Transverse colon (tissue), 4 donors: ENCODE data around the gene RGS7. TPM values are rescaled to one million over a fixed set of nuclear protein-coding genes. Genes with fewer than 3 reads are reported as not detected.

ENCODE experiments used
- DNase-seq: peaks from one replicate; pipeline ENCODE4 v3.0.0-alpha.2; 2019
- H3K27ac ChIP-seq, 4 donors: fragments of 200-600 bp; sonication (generic); 2 replicates each; pipeline ENCODE4 v1.5.1; 2016 to 2018; ENCODE audit warnings: inconsistent platforms in 4 of 4
- H3K27me3 ChIP-seq: fragments of 200-600 bp; sonication (generic); 2 replicates; pipeline ENCODE4 v1.5.1; 2017; ENCODE audit warnings: inconsistent platforms
- H3K36me3 ChIP-seq, 4 donors: fragments of 200-600 bp; sonication (generic); 2 replicates each; pipeline ENCODE4 v1.5.1; 2017 to 2019; ENCODE audit warnings: inconsistent platforms in 4 of 4
- H3K4me1 ChIP-seq, 4 donors: fragments of 200-600 bp; sonication (generic); 2 replicates each; pipeline ENCODE4 v1.5.1; 2017 to 2020; ENCODE audit warnings: inconsistent platforms in 4 of 4
- H3K4me3 ChIP-seq, 4 donors: fragments of 200-600 bp; sonication (generic); 1 replicate in 1 of 4; 2 replicates in 3 of 4; pipeline versions ENCODE4 v1.5.1 to v1.6.1; 2017 to 2019; ENCODE audit warnings: inconsistent platforms in 4 of 4
- H3K9me3 ChIP-seq, 2 donors: fragments of 200-600 bp; sonication (generic); 2 replicates each; pipeline ENCODE4 v1.5.1; 2017 to 2019; ENCODE audit warnings: inconsistent platforms in 2 of 2
- EP300 ChIP-seq: sonication (generic); formaldehyde crosslinking; IDR thresholded peaks from one replicate; pipeline ENCODE4 v1.6.1; 2017; ENCODE audit warnings: antibody characterized with exemption, low read depth
- POLR2A ChIP-seq: fragments of 450-650 bp; IDR thresholded peaks from one replicate; pipeline ENCODE4 v1.6.1; 2016; ENCODE audit warnings: antibody characterized with exemption, mild to moderate bottlenecking, moderate library complexity
- POLR2AphosphoS5 ChIP-seq, 3 donors: sonication (generic); formaldehyde crosslinking; IDR thresholded peaks; one replicate each; pipeline ENCODE4 v1.6.1; 2016; ENCODE audit warnings: antibody characterized with exemption in 3 of 3
- WGBS, 2 donors: methylation state at CpG; one replicate each; pipeline ENCODE4 v1.1.5; 2018; ENCODE audit warnings: low coverage in 1 of 2; 5-methylcytosine and 5-hydroxymethylcytosine counted together
- in situ Hi-C, 4 donors: fragments of 200-750 bp; cut with MboI; loops; one replicate each; pipeline versions ENCODE4 v1.15.0 to v1.15.1; 2017; ENCODE audit warnings: low sequenced_read_pairs in 3 of 4, low pct_ligation_motif_present in 1 of 4, low pct_unique_long_range_greater_than_20kb in 1 of 4
- intact Hi-C: fragments of 100-400 bp; cut with DNase I; formaldehyde crosslinking; loops from one replicate; pipeline ENCODE4 v1.15.1; 2023; ENCODE audit warnings: low total_unique reads
- total RNA-seq, 4 donors: library from RNA; depleted of rRNA; stranded (reverse); fragments of >200 nt; gene quantifications; one replicate each; pipeline ENCODE4 v1.1.0, GENCODE V29; 2016
- TF ChIP-seq, protein P1 (sequence below), 5 experiments: fragments of 200-600 bp in 3 of 5; fragments of 450-650 bp in 2 of 5; sonication (generic) in 3 of 5; IDR thresholded peaks; 1 replicate in 2 of 5; 2 replicates in 3 of 5; pipeline ENCODE4 v1.5.1; 2016 to 2017; ENCODE audit warnings: antibody characterized with exemption in 5 of 5, inconsistent platforms in 3 of 5, mild to moderate bottlenecking in 2 of 5, moderate library complexity in 1 of 5

Gene RGS7
- total RNA-seq, 4 donors from 2014 or later, result 1.5 to 2.0 TPM; not detected in 2

DNA sequence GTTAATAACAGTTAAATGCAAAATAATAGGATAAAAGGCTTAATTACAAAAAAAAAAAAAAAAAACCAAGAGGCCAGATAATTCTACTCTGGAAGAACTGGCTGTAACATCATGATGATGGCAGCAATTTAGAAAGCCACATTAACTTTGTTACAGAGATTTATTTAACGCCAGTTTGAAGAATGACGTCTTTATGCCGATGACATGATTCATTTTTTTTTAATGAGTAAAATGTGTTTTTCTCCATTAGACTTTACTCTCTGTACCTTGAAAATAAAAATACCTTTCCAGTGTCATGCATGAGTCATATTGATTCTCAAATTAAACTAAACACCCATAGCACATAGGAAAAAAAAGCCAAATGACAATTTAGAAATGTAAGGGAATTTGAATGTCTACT, 226.1 kb downstream of the RGS7 start:
- 90 to 91% methylated on average over 3 of the region's 3 CpGs for WGBS, 2 donors
- no peaks in the 10 kb centered on the region for H3K9me3 ChIP-seq
- in situ Hi-C loops, result no loop called here

GRCh38 chr1:241129207-241129960, 227.6 kb downstream of the RGS7 start:
- in situ Hi-C loops, result no loop called here
- DNase-seq, result no peak
- TF ChIP-seq POLR2AphosphoS5 (IDR thresholded peaks at IDR 0.05) (no peak), POLR2A (no peak), EP300 (no peak)
- TF ChIP-seq, protein P1, sequence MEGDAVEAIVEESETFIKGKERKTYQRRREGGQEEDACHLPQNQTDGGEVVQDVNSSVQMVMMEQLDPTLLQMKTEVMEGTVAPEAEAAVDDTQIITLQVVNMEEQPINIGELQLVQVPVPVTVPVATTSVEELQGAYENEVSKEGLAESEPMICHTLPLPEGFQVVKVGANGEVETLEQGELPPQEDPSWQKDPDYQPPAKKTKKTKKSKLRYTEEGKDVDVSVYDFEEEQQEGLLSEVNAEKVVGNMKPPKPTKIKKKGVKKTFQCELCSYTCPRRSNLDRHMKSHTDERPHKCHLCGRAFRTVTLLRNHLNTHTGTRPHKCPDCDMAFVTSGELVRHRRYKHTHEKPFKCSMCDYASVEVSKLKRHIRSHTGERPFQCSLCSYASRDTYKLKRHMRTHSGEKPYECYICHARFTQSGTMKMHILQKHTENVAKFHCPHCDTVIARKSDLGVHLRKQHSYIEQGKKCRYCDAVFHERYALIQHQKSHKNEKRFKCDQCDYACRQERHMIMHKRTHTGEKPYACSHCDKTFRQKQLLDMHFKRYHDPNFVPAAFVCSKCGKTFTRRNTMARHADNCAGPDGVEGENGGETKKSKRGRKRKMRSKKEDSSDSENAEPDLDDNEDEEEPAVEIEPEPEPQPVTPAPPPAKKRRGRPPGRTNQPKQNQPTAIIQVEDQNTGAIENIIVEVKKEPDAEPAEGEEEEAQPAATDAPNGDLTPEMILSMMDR (IDR thresholded peaks at IDR 0.05), result no peak
- Histone ChIP-seq H3K9me3 (no peaks in the 10 kb centered on the region), H3K4me3 (no peak overlapping the region), H3K36me3 (no peaks in the 10 kb centered on the region), H3K27me3 (no peaks in the 10 kb centered on the region), H3K27ac (no peak overlapping the region), H3K4me1 (no peaks in the 10 kb centered on the region)
- intact Hi-C loops, result no loop called here
- WGBS, 2 donors, result 63 to 71% methylated on average over 11 of the region's 11 CpGs

More for the DNA sequence above, 226.1 kb downstream of the RGS7 start:
- DNase-seq, result no peak
- TF ChIP-seq POLR2A (no peak), POLR2AphosphoS5 (IDR thresholded peaks at IDR 0.05) (no peak), EP300 (no peak)
- TF ChIP-seq, protein P1 (IDR thresholded peaks at IDR 0.05), result no peak
- no peaks in the 10 kb centered on the region for H3K27me3 ChIP-seq
- H3K36me3 ChIP-seq, result no peaks in the 10 kb centered on the region
- H3K4me1 ChIP-seq, result no peaks in the 10 kb centered on the region
- intact Hi-C loops, result no loop called here
- H3K4me3 ChIP-seq, result no peak overlapping the region
- H3K27ac ChIP-seq, result no peak overlapping the region

DNA sequence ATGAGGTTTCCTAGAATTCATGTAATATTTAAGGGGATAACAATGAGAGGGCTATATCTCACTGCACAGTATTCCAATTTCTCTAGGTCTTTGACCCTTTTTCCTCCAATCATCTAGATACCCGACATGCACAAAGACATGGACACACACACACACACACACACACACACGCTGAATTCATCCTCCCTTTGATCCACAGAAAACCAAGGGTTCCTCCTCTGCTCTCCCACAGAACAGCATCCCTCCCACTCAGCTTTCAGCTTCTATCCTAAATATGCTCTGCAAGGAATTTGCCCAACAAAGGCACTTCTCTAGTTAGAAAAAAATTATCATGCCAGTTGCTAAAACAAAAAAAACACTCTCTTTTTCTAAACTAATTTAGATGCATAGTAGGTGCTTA, 231.7 kb downstream of the RGS7 start:
- Histone ChIP-seq H3K4me3 (no peak overlapping the region), H3K4me1 (no peaks in the 10 kb centered on the region), H3K27me3 (no peaks in the 10 kb centered on the region), H3K27ac (no peak overlapping the region), H3K36me3 (no peaks in the 10 kb centered on the region), H3K9me3 (no peaks in the 10 kb centered on the region)
- no peak for DNase-seq
- TF ChIP-seq, protein P1 (IDR thresholded peaks at IDR 0.05), result no peak
- no peak for TF ChIP-seq POLR2A
- no peak for TF ChIP-seq EP300
- in situ Hi-C loops, result no loop called here
- intact Hi-C loops, result no loop called here
- 88 to 95% methylated on average over 2 of the region's 2 CpGs for WGBS, 2 donors

DNA sequence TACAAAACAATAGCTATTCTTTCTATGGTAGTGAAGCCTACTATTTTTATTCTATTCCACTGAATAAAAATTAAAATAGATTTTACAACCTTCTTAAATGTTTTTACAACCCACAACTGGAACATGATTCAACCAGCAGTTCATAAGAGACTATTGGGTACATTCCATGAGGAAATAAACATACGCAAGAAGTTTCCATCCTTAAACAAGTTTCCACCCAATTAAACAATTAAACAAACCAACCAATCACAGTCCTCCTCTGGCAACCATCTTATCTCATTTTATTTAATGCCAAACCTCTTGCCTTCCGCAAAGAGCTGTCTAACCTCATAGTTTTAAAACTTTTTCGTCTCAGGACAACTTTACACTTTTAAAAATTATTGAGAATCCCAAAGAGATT, 239.0 kb downstream of the RGS7 start:
- Histone ChIP-seq H3K36me3 (no peaks in the 10 kb centered on the region), H3K4me1 (no peaks in the 10 kb centered on the region), H3K27me3 (no peaks in the 10 kb centered on the region), H3K4me3 (no peak overlapping the region), H3K27ac (no peak overlapping the region), H3K9me3 (no peaks in the 10 kb centered on the region)
- 47 to 61% methylated on average over 3 of the region's 3 CpGs for WGBS, 2 donors
- in situ Hi-C loops (no loop called here), intact Hi-C loops (no loop called here)
- no peak for DNase-seq
- TF ChIP-seq EP300, result no peak
- no peak for TF ChIP-seq POLR2AphosphoS5 (IDR thresholded peaks at IDR 0.05)
- TF ChIP-seq POLR2A, result no peak
- TF ChIP-seq, protein P1 (IDR thresholded peaks at IDR 0.05), result no peak
